NCI-H748 treated with DMSO at 0.1 percent for 48 hours (cell line): ENCODE results near the gene MRPL48.
A peak's percentile ranks its signal among the peaks of the same experiment; 100 is the strongest.
"Not testable (repeated sequence)": the region's sequence is repeated elsewhere in the genome, so short reads cannot be mapped to it uniquely, and the experiment has no call there.

Experiments used
- DNase-seq: peaks from one replicate; lab custom pipeline; 2025; lab: John Stamatoyannopoulos, UW

The MRPL48 gene

DNA sequence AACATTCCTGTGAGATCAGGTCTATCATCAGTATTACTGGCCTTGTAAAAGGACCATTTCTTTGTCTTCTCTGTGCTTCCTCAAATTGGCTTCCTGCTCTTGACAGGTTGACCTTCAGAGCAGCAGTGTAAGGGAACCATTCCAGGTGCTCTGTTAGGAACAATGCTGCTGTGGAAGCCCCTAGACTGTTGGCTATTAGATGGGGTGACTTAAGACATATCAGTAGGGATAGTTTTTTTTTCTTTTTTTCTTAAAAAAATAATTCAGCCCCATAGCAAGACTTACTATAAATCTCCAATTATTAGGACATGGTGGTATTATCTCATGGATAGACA, 51.4 kb downstream of the MRPL48 start:
- no peak for DNase-seq

GRCh38 chr11:73851046-73851764, 63.5 kb downstream of the MRPL48 start:
- no peak for DNase-seq

- DNase-seq, result no peak
These were observed 64.4 kb downstream of the MRPL48 start for GRCh38 chr11:73852049-73852448.

GRCh38 chr11:73854680-73855079, 67.0 kb downstream of the MRPL48 start:
- DNase-seq, result no peak

DNA sequence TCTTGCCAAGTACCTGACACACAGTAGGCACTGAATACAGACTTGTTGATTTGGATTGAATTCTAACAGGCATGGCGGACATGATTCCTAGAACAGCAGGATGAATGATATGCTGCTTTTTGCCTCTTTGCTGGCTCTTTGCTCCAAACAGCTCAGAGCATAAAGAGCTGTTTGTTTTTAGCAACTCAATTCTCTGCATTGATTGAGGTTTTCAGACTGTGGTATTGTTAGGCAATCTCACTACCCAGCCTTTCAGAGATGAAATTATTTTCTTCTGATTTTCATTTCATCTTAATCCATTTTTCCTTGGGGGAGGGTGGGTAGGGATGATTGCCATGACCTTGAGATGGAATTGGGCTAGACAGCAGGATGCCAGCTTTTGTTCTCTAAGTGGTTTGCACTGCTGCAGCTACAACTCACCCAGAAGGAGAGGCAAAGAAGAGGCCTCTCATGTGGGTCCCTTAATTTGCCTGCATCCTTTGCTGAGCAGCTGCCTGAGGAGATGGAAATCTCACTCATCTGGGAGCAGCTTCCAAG, 68.4 kb downstream of the MRPL48 start:
- DNase-seq, result no peak

DNA sequence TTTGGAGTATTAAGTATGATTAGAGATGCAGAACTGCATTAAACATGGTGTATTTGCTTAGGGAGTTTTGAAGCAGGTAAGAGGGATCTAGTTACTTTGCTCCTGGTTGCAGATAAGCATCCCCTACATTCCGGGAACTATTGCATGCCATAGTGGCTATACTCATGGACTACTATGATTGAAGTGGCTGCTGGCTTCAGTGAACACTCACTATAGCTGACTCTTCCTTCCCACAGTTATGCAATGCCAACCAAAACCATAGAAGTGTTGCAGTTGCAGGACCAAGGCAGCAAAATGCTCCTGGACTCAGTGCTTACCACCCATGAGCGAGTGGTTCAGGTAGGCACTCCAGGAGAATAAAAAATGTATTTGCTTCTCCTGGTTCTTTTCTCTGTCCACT, 72.0 kb downstream of the MRPL48 start:
- DNase-seq, result no peak

DNA sequence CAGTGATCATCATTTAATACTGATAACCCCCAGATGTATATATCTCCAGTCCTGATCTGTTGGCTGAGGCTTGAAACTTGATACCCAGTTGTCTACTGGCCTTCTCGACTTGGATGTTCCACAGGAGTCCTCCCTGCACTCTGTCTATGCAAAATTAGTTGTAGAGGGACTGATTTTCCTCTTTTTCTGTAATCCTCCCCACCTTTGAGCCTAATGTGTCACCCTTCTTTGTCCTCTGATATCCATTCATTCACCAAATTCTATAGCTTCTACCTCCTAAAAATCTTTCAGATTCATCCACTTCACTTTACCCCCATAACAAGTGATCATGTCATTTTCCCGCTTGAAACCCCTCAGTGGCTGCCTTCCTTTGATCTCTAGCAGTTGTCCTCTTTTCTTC, 72.5 kb downstream of the MRPL48 start:
- no peak for DNase-seq

GRCh38 chr11:73862986-73863385, 75.3 kb downstream of the MRPL48 start:
- DNase-seq, result no peak

DNA sequence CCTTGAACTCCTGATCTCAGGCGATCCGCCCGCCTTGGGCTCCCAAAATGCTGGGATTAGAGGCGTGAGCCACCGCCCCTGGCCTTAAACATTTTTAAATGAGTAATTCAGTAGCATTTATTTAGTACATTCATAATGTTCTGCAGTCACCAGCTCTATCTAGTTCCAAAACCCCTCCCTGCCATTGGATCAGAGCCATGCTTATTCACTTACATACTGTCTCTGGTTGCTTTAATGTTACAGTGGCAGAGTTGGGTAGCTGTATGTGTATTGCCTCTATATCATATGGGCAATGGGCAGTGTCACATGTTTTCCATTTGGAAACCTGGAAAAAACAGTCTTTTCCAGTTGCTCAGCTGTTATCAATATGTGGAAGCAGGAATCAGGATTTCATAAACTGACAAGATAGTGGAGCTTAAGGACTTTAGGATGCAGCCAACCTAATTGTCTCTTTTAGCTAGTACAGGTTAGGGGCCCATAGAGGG, 78.5 kb downstream of the MRPL48 start:
- DNase-seq, result no peak

DNA sequence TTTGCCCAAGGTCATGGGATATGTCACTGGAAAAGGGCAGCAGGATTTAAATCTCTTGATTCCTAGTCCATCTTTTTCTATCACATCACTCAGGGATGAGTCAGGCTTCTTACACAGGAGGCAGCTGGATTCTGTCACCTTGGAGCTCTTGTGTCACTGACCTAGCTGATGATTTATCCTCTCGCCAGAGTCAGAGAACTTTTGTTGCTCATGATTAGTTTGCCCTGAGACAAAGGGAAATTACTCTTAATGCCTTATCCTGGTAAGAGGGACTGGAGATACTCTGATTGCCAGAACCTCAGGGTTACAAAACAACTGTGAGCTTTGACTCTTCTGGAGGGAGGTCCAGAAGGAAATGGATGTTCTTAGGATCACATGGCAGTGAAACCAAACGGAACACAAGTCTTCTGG, 78.9 kb downstream of the MRPL48 start:
- DNase-seq, result no peak

DNA sequence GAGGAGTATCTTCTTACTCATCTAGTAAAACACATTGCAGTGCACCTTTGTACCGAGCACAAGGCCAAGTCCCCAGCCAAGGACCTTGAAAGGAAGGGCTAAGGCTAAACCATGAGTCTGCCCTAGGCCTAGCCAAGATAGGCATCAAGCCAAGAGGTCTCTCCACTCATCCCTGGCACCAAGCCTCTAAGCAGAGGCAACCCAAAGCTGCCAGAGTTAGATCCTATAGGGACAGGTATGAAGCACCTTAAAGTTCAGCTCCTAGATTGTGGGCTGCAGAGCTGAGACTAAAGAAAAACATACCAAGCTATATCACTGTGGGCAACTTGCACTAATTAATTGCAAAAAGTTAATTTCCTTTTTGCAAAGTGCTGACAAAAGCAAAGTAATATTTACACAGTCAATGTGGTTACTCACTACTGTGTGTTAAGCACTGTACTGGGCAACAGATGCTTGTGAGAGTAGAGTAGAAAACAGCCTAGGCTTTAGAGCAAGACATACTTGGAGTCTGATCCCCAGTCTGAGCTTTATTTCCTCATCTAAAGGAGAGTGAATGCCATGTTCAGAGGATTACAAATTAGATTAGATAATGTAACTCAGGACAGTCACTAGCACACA, 81.8 kb downstream of the MRPL48 start:
- DNase-seq, result no peak

GRCh38 chr11:73870261-73870660, 82.6 kb downstream of the MRPL48 start:
- no peak for DNase-seq

- no peak for DNase-seq
These were observed 85.2 kb downstream of the MRPL48 start for GRCh38 chr11:73872749-73873357.

DNA sequence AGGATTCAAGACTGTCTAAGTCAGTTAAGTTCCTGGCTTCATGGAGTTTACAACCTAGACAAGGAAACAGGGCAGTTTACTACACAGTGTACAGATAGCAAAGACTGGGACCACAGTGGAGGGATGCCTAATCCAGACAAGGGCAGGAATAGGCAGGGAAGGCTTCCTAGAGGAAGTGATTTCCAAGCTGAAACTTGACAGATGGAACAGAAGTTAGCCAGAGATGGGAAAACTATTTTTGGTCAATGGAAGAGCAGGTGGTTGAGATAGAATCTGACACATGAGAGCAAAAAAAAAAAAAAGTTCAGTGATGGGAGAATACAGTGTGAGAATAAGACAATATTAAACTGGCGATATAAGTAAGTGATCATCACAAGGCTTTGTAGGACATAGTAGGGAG, 87.7 kb downstream of the MRPL48 start:
- no peak for DNase-seq

DNA sequence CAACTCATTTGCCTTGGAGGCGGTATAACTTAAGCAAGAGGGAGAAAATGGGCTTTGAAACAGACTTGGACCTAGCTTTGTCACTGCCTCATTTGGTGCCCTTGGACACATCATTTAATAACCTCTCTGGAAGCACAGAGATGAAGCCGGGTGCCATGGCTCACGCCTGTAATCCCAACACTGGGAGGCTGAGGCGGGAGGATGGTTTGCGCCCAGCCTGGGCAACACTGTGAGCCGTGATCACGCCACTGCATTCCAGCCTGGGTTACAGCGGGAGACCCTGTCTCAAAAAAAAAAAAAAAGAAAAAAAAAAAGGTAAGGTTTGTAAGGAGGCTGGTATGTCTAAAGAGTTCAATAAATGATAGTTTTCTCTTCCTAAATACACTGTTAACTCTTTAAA, 88.2 kb downstream of the MRPL48 start:
- no peak for DNase-seq

DNA sequence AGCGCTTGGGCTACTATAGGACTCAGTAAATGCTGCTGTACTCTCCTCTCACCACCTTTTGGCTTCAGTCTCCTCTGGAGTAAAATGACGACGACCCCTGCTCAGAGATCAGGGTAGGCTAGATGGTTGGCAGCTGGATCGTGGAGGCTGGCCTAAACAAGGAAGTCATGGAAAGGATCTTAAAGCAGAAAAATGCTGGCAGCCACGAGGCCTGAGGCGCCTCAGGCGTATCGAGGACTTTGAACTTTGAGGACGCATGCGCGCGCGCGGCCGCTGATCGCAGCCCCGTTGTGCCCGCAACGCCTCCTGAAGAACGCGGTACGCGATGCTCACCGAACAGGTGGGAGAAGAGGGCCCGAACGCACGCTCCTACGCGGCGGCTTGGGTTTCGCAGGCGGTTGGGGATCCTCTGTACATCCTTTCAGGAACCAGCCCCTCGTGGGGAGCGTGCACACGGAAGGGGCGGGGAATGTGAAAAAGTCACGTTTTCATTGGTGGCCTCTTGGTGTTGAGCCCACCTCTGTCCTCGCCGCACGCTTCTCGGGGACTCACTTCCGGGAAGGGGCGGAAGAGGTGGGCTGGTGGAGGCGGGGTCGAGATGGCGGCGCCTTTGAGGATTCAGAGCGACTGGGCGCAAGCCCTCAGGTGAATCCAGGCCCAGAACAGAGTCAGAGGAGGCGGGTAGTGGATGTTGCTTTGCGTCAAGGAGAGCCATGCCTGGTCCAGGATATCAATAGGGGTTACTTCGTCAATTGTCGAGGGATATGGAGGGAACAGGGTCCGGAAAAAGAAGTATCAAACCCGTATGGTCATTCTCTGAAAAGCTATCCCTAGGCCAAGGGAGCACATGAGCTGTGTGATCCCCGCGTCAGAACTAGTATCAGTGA, 89.0 kb downstream of the MRPL48 start, which contains the start of the genes COA4 and PAAF1:
Gene COA4 (minus strand): TSS at position 423 of the 887 bp plus-strand sequence. CDS start 3,468 bp downstream, outside the sequence.
Gene PAAF1 (plus strand): TSS at position 576 of the 887 bp plus-strand sequence. CDS start 23 bp downstream, at position 599.
- DNase-seq, result peak; percentile 96

- no peak for DNase-seq
These were observed 91.1 kb downstream of the MRPL48 start for GRCh38 chr11:73878771-73879170.

DNA sequence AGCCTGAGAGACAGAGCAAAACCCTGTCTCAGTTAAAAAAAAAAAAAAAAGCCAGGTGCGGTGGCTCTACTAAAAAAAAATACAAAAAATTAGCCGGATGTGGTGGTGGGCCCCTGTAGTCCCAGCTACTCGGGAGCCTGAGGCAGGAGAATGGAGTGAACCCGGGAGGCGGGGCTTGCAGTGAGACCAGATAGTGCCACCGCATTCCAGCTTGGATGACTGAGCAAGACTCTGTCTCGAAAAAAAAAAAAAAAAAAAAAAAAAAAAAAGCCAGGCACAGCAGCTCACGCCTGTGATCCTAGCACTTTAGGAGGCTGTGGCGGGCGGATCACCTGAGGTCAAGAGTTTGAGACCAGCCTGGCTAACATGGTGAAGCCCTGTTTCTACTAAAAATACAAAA, 92.8 kb downstream of the MRPL48 start:
- DNase-seq, result not testable (repeated sequence)

- no peak for DNase-seq
These were observed 96.2 kb downstream of the MRPL48 start for GRCh38 chr11:73883856-73884255.

DNA sequence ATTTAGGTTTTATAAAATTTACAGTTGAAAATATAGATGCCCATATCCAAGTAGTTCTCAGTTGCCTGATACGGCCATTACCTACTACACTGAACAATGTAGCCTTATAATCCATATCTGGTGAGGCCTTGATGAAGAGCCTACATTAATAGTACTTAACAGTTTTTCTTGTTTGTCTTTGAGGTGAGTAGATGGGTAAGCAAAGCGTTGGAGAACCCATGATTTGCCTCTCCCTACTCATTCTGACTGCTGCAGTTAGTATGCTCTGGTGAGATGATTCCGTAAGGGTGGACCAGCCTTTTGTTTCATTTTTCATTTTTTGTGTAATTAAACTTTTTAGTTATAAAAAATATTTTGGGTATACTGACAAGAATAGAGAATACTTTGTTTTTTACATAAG, 100.6 kb downstream of the MRPL48 start:
- no peak for DNase-seq

GRCh38 chr11:73889019-73889418, 101.3 kb downstream of the MRPL48 start:
- DNase-seq, result no peak

GRCh38 chr11:73889536-73889935, 101.9 kb downstream of the MRPL48 start:
- no peak for DNase-seq
